Activated CD8-positive, alpha-beta memory T cell treated with anti-CD3 and anti-CD28 coated beads for 24 hours (primary cell): Measurements from ENCODE around the gene NEMF.
A peak's percentile ranks its signal among the peaks of the same experiment; 100 is the strongest.
"Not testable (repeated sequence)": the region's sequence is repeated elsewhere in the genome, so short reads cannot be mapped to it uniquely, and the experiment has no call there.

ENCODE experiments used
- DNase-seq: peaks from one replicate; pipeline ENCODE4 v3.0.0-alpha.2; 2020

Gene NEMF

GRCh38 chr14:49852301-49853157, at the start of gene NEMF:
TSS of gene NEMF (minus strand) at chr14:49852788. CDS start at chr14:49852753, 35 bp downstream.
- DNase-seq, result peak; percentile 93

DNA sequence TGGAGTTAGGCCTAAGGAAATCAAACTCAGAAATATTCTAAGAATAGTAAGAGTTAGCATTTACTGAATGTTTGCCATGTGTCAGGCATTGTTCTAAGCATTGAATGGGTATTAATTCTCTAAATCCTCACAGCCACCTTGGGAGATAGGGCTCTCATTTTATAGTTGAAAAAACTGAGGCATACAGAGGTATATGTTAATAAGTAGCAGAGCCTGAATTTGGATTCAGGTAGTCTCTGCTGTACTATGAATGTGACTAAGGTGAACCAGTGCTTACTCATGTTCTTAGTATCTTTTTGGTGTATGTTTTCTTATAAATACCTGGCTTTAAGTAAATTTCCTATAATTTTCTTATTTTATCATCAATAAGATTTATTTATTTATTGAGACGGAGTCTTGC, 48.4 kb upstream of the NEMF start:
- no peak for DNase-seq

GRCh38 chr14:49898485-49898884, 45.9 kb upstream of the NEMF start:
- peak; percentile 30 for DNase-seq

- DNase-seq, result no peak
Observed at GRCh38 chr14:49897965-49898364, 45.4 kb upstream of the NEMF start.

- DNase-seq, result no peak
Observed at GRCh38 chr14:49897414-49897813, 44.8 kb upstream of the NEMF start.

GRCh38 chr14:49896966-49897365, 44.4 kb upstream of the NEMF start:
- DNase-seq, result peak; percentile 53

DNA sequence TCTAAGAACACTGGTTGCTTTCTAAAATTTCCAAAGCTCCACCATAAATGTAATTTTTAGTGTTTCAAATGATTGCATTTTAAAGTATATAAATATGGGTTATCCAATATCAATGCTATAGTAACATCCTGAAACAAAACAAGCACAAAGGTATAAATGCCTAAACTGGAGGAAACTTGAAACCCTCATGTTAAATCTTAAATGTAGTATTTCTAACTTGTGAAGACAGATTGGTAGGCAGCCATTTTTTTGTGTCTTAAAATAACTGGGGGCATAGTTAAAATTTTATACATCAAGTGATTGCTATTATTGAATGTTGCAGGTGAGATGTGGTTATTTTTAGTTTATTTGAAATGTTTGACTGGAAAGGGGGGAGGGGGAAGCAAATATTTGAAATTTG, 43.7 kb upstream of the NEMF start:
- not testable (repeated sequence) for DNase-seq

GRCh38 chr14:49895480-49895879, 42.9 kb upstream of the NEMF start:
- DNase-seq, result no peak

GRCh38 chr14:49894214-49895107, 41.9 kb upstream of the NEMF start:
- not testable (repeated sequence) for DNase-seq

DNA sequence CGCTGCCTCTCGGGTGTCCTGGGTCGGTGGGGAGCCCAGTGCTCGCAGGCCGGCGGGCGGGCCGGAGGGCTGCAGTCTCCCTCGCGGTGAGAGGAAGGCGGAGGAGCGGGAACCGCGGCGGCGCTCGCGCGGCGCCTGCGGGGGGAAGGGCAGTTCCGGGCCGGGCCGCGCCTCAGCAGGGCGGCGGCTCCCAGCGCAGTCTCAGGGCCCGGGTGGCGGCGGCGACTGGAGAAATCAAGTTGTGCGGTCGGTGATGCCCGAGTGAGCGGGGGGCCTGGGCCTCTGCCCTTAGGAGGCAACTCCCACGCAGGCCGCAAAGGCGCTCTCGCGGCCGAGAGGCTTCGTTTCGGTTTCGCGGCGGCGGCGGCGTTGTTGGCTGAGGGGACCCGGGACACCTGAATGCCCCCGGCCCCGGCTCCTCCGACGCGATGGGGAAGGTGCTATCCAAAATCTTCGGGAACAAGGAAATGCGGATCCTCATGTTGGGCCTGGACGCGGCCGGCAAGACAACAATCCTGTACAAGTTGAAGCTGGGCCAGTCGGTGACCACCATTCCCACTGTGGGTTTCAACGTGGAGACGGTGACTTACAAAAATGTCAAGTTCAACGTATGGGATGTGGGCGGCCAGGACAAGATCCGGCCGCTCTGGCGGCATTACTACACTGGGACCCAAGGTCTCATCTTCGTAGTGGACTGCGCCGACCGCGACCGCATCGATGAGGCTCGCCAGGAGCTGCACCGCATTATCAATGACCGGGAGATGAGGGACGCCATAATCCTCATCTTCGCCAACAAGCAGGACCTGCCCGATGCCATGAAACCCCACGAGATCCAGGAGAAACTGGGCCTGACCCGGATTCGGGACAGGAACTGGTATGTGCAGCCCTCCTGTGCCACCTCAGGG, 41.0 kb upstream of the NEMF start:
- peak; percentile 93 for DNase-seq

- peak; percentile 98 for DNase-seq
Observed at GRCh38 chr14:49892636-49893308, 40.2 kb upstream of the NEMF start, which contains the start of gene ARF6. TSS of gene ARF6 (plus strand) at chr14:49893082. CDS start at chr14:49893737, 655 bp downstream.

- DNase-seq, result no peak
Observed at GRCh38 chr14:49892301-49892635, 39.7 kb upstream of the NEMF start.

DNA sequence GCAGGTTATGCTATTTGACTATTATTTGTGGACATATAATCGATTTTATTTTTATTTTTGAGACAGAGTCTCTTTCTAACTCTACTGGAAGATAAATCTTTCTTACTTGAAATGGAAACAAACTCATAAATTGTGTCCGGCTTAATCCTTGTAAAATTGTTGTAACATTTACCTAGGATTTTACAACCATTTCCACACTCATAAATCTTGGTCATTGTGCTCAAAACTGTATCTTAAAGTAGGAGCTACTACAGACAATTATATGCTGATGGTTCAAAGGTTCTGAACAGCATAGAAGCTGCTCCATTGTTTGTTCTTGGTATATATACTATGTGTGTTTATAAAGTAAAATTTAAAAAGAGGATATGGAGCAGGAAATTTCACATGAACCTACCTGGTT, 35.7 kb upstream of the NEMF start:
- DNase-seq, result no peak

DNA sequence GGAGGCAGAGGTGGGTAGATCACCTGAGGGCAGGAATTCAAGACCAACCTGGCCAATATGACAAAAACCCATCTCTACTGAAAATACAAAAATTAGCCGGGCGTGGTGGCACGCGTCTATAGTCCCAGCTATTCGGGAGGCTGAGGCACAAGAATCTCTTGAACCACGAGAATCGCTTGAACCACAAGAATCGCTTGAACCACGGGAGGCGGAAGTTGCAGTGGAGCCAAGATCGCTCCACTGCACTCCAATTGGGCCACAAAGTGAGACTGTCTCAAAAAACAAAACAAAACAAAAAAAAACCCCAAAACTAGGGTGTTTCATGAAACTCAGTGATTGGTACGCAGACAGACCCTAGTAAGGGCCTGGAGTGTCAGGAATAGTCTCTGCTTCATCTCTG, 33.9 kb upstream of the NEMF start:
- peak; percentile 32 for DNase-seq

DNA sequence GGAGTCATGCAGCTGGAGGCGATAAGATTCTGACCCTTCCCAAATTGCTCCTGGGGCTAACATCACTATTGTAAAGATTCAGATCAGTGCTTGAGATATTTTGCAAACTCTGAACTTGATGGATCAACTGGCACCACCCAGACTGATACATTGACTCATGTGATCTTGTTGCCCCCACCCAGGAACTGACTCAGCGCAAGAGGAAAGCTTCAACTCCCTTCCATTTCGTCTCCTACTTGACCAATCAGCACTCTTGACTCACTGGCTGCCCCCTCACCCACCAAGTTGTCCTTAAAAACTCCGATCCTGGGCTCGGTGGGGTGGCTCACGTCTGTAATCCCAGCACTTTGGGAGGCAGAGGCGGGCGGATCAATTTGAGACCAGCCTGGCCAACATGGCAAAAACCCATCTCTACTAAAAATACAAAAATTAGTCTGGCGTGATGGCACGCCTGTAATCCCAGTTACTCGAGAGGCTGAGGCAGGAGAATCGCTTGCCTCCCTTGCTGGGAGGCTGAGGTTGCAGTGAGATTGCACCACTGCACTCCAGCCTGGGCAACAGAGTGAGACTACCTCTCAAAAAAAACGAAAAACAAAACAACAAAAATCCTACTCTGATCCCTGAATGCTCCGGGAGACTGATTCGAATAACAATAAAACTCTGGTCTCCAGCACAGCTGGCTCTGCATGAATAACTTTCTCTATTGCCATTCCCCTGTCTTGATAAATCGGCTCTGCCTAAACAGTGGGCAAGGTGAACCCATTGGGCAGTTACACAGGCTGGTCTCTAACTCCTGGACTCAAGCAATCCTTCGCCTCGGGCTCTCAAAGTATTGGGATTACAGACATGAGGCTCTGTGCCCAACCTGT, 30.5 kb upstream of the NEMF start:
- DNase-seq, result peak; percentile 40

GRCh38 chr14:49881350-49882001, 28.9 kb upstream of the NEMF start:
- no peak for DNase-seq

GRCh38 chr14:49880267-49881064, 27.9 kb upstream of the NEMF start:
- no peak for DNase-seq

DNA sequence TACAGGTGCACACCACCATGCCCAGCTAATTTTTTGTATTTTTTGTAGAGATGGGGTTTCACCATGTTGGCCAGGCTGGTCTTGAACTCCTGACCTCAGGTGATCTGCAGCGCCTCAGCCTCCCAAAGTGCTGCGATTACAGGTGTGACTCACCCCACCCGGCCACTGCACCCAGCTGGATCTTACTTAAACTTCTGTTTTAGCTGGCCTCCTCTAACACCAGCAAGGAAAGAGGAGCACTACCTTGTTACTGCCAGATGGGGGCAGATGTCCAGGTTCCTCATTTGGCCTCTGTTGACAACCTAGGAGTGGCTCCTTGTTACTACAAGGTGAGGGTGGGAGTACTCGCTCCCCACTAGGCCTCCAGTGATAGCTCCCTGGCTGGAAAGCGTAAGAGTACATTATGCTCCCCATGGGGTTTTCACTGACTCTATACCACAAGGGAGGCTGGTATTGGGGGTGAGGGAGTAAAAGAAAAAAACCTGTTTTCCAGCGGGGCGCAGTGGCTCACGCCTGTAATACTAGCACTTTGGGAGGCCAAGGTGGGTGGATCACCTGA, 27.1 kb upstream of the NEMF start:
- peak; percentile 69 for DNase-seq

DNA sequence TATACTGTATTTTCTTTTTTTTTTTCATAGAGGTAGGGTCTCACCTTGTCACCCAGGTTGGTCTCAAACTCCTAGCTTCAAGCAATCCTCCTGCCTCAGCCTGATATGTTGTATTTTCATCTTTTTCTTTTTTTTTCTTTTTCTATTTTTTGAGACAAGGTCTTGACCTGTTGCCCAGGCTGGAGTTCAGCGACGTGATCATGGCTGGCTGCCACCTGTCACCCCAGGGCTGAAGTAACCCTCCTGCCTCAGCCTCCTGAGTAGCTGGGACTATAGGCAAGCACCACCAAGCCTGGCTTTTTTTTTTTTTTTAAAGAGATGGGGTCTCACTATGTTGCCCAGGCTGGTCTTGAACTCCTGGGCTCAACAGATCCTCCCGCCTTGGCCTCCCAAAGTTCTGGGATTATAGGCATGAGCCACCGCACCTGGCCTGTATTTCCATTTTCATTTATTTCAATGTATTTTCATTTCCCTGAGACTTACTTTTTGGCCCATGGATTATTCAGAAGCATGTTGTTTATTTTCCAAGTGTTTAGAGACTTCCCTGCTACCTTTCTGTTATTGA, 24.1 kb upstream of the NEMF start:
- DNase-seq, result no peak
